Parathyroid adenoma (tissue), 2 donors: ENCODE measurements around the gene AGPAT4.

Source experiments
- H2AFZ ChIP-seq: fragments of 300-600 bp; sonication (generic); one replicate; pipeline ENCODE4 v1.7.0; 2017; ENCODE audit warnings: antibody characterized with exemption, mild to moderate bottlenecking
- H3K27ac ChIP-seq: fragments of 300-600 bp; sonication (generic); one replicate; pipeline ENCODE4 v1.7.0; 2017
- H3K27me3 ChIP-seq: fragments of 300-600 bp; sonication (generic); one replicate; pipeline ENCODE4 v1.7.0; 2017; ENCODE audit warnings: low read length; ENCODE audit not compliant: control insufficient read depth, insufficient read depth
- H3K36me3 ChIP-seq: fragments of 300-600 bp; sonication (generic); one replicate; pipeline ENCODE4 v1.7.0; 2017; ENCODE audit warnings: low read length; ENCODE audit not compliant: control insufficient read depth, insufficient read depth
- H3K4me1 ChIP-seq: fragments of 300-600 bp; sonication (generic); one replicate; pipeline ENCODE4 v1.7.0; 2017; ENCODE audit warnings: control low read depth
- H3K4me2 ChIP-seq: fragments of 300-600 bp; sonication (generic); one replicate; pipeline ENCODE4 v1.7.0; 2017; ENCODE audit warnings: low read length
- H3K4me3 ChIP-seq: fragments of 300-600 bp; sonication (generic); one replicate; pipeline ENCODE4 v1.7.0; 2017; ENCODE audit warnings: low read depth, low read length
- H3K79me2 ChIP-seq: fragments of 300-600 bp; sonication (generic); one replicate; pipeline ENCODE4 v1.7.0; 2017; ENCODE audit warnings: control low read depth
- H3K9ac ChIP-seq: fragments of 300-600 bp; sonication (generic); one replicate; pipeline ENCODE4 v1.7.0; 2017; ENCODE audit warnings: mild to moderate bottlenecking
- H3K9me3 ChIP-seq: fragments of 300-600 bp; sonication (generic); one replicate; pipeline ENCODE4 v1.7.0; 2017; ENCODE audit warnings: low read length; ENCODE audit not compliant: control insufficient read depth
- TF ChIP-seq, protein P1 (sequence below): fragments of 300-600 bp; sonication (generic); IDR thresholded peaks from one replicate; pipeline ENCODE4 v1.7.0; 2017; ENCODE audit warnings: antibody characterized with exemption, mild to moderate bottlenecking
- donor health status: primary hyperparathyroidism.

The AGPAT4 gene

DNA sequence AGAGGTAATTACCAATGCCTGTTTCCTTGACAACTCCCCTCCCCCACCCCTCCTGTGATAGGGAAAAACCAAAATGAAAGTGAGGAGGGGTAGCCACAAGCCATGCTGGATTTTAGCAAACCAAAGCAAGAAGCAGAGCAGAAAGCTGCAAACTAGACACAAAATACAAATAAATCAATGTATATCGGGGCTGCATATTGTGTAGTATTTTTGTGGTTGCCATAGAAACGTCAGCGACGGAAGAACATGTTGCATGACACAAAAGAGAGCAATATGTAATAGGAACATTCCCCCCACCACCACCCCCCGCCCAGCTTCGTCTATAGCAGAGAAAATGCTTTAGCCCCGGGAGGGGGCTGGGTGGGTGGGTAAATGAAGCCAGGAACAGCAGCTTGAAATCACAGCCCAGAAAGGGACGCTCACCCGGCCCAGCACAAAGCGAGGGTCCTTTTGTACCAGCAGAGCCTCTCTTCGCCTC is 548 bp downstream of the AGPAT4 start:
- no peaks in the 10 kb centered on the region for H3K79me2 ChIP-seq
- H3K4me3 ChIP-seq, result peak overlapping the region; percentile 39
- H3K4me1 ChIP-seq, result no peaks in the 10 kb centered on the region
- no peak overlapping the region for H3K9ac ChIP-seq
- H3K27me3 ChIP-seq, result no peaks in the 10 kb centered on the region
- H3K36me3 ChIP-seq, result no peaks in the 10 kb centered on the region
- H3K27ac ChIP-seq, result no peak overlapping the region
- H2AFZ ChIP-seq, result no peak overlapping the region
- H3K4me2 ChIP-seq, result peak overlapping the region; percentile 45
- H3K9me3 ChIP-seq, result no peaks in the 10 kb centered on the region
- TF ChIP-seq, protein P1, sequence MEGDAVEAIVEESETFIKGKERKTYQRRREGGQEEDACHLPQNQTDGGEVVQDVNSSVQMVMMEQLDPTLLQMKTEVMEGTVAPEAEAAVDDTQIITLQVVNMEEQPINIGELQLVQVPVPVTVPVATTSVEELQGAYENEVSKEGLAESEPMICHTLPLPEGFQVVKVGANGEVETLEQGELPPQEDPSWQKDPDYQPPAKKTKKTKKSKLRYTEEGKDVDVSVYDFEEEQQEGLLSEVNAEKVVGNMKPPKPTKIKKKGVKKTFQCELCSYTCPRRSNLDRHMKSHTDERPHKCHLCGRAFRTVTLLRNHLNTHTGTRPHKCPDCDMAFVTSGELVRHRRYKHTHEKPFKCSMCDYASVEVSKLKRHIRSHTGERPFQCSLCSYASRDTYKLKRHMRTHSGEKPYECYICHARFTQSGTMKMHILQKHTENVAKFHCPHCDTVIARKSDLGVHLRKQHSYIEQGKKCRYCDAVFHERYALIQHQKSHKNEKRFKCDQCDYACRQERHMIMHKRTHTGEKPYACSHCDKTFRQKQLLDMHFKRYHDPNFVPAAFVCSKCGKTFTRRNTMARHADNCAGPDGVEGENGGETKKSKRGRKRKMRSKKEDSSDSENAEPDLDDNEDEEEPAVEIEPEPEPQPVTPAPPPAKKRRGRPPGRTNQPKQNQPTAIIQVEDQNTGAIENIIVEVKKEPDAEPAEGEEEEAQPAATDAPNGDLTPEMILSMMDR, result no peak

DNA sequence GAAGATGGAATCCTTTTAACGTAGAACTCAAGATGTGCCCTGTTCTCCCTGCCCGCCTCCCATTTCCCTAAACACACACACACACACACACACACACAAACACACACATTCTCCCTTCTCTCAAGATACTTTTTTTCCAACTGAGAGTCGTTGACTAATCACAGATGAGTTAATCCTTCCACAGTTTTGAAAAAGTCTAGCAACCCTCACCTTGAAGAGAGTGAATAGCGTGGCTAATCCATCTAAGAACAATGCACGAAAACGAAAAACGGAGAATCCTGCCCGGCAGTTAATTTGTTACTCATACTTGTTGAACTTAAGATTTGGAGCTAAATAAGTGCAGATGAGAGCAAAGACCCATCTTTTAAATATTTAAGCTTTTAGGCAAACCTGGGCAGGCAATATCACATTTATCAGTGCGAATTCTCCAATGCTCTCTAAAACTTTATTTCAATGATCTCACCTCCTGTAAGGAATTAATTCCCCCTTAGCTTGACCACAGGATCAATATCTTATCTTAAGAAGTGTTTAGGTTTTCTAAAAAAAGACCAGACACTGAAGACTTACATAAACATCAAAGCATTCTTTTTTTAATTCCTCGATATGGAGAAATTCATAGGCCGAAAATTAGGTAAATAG is 1.1 kb downstream of the AGPAT4 start:
- Histone ChIP-seq H3K9ac (no peak overlapping the region), H3K4me1 (no peaks in the 10 kb centered on the region), H3K4me2 (peak overlapping the region; percentile 45), H2AFZ (no peak overlapping the region), H3K27ac (no peak overlapping the region), H3K79me2 (no peaks in the 10 kb centered on the region), H3K4me3 (peak overlapping the region; percentile 39), H3K9me3 (no peaks in the 10 kb centered on the region), H3K36me3 (no peaks in the 10 kb centered on the region), H3K27me3 (no peaks in the 10 kb centered on the region)
- TF ChIP-seq, protein P1, result no peak

DNA sequence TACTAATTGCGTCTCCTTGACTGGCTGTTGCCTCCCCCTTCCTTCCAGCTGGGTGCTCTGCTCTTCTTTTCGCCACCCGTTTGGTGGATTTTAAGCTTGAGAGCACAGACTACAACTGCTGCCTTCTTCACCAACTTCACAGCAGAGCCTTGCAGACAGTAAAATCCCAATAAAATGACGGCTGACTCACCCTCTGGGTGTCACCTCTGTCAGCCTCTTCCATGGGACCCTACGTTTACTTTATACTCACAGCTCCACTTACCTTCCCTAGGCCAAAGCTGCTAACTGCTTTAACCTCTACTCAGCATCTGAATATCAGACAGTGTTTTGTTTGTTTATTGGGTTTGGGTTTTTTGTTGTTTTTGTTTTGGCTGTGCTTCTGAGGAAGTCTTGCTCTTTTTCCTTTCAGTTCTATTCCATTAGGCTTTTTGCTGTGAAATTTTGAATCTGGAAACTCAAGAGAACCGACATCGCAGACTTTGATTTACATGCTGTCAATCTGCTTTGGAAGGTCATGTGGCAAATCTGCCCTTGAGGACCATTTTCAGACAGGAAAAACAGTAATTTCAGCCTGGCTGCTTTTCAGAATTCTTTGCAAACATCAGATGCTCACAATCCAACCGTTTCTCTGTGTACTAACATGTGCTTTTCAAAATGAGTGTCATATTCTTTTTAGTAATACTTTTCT is 2.4 kb downstream of the AGPAT4 start:
- no peaks in the 10 kb centered on the region for H3K4me1 ChIP-seq
- H3K4me3 ChIP-seq, result no peak overlapping the region
- H3K9ac ChIP-seq, result no peak overlapping the region
- no peak overlapping the region for H3K27ac ChIP-seq
- H3K9me3 ChIP-seq, result no peaks in the 10 kb centered on the region
- no peak overlapping the region for H3K4me2 ChIP-seq
- H3K36me3 ChIP-seq, result no peaks in the 10 kb centered on the region
- H3K27me3 ChIP-seq, result no peaks in the 10 kb centered on the region
- H3K79me2 ChIP-seq, result no peaks in the 10 kb centered on the region
- H2AFZ ChIP-seq, result no peak overlapping the region
- TF ChIP-seq, protein P1, result no peak

DNA sequence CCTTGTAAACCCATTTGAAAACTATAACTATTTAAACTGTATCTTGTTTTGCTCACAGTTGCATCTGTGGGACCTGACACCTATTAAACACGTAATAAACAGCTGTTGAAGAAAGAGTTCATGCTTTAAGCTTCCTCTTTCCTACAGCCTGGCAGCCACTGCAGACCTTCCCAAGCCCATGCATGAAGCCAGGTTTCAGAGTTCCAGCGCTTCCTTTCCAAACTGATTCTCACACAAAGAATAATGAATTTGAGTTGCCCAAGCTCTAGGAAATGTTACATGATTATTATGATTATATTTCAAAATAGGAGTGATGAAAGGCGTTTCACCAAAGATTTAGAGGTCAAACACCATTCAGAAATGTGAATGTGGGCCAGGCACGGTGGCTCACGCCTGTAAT is 3.7 kb downstream of the AGPAT4 start:
- H3K36me3 ChIP-seq, result no peaks in the 10 kb centered on the region
- H3K27ac ChIP-seq, result no peak overlapping the region
- TF ChIP-seq, protein P1, result no peak
- H2AFZ ChIP-seq, result no peak overlapping the region
- H3K27me3 ChIP-seq, result no peaks in the 10 kb centered on the region
- H3K4me2 ChIP-seq, result no peak overlapping the region
- no peaks in the 10 kb centered on the region for H3K9me3 ChIP-seq
- H3K4me3 ChIP-seq, result no peak overlapping the region
- no peak overlapping the region for H3K9ac ChIP-seq
- H3K4me1 ChIP-seq, result no peaks in the 10 kb centered on the region
- H3K79me2 ChIP-seq, result no peaks in the 10 kb centered on the region
